Thyroid gland (tissue), 4 donors: Measurements from ENCODE around the gene KIF12. TPM values are rescaled to one million over a fixed set of nuclear protein-coding genes. Genes with fewer than 3 reads are reported as not detected.

ENCODE experiments used
- DNase-seq, 2 donors: peaks; one replicate each; pipeline ENCODE4 v3.0.0-alpha.2; 2019
- H3K27ac ChIP-seq, 3 donors: fragments of 200-600 bp; sonication (generic); 1 replicate in 2 of 3; 2 replicates in 1 of 3; pipeline ENCODE4 v1.5.1; 2016 to 2019; ENCODE audit warnings: mild to moderate bottlenecking in 1 of 3, moderate library complexity in 1 of 3
- H3K27me3 ChIP-seq: fragments of 200-600 bp; sonication (generic); one replicate; pipeline ENCODE4 v1.5.1; 2019
- H3K36me3 ChIP-seq, 2 donors: fragments of 200-600 bp; sonication (generic); one replicate each; pipeline ENCODE4 v1.5.1; 2016 to 2019
- H3K4me1 ChIP-seq, 2 donors: fragments of 200-600 bp; sonication (generic); one replicate each; pipeline ENCODE4 v1.5.1; 2017 to 2019
- H3K4me3 ChIP-seq, 3 donors: fragments of 200-600 bp; sonication (generic); replicated peaks in 1 of 3; 1 replicate in 2 of 3; 2 replicates in 1 of 3; pipeline ENCODE4 v1.5.1; 2016; ENCODE audit warnings: mild to moderate bottlenecking in 1 of 3
- H3K9me3 ChIP-seq: fragments of 200-600 bp; sonication (generic); one replicate; pipeline ENCODE4 v1.5.1; 2017
- POLR2A ChIP-seq, 2 donors: fragments of 450-650 bp; IDR thresholded peaks; one replicate each; pipeline ENCODE4 v1.6.1; 2017; ENCODE audit warnings: antibody characterized with exemption in 2 of 2, mild to moderate bottlenecking in 2 of 2, moderate library complexity in 1 of 2
- WGBS, 2 donors: methylation state at CpG; one replicate each; pipeline ENCODE4 v1.1.5; 2017; 5-methylcytosine and 5-hydroxymethylcytosine counted together
- intact Hi-C: fragments of 100-400 bp; cut with DNase I; formaldehyde crosslinking; loops from one replicate; pipeline ENCODE4 v1.15.1; 2023
- total RNA-seq, 4 donors: library from RNA; depleted of rRNA; stranded (reverse); fragments of >200 nt; gene quantifications; one replicate each; pipeline ENCODE4 v1.2.3, GENCODE V29; 2016
- TF ChIP-seq, protein P1 (sequence below), 6 experiments: fragments of 200-600 bp in 3 of 6; fragments of 450-650 bp in 3 of 6; sonication (generic) in 3 of 6; IDR thresholded peaks; one replicate each; pipeline ENCODE4 v1.5.1; 2016 to 2019; ENCODE audit warnings: antibody characterized with exemption in 6 of 6, mild to moderate bottlenecking in 2 of 6, inconsistent platforms in 1 of 6, moderate library complexity in 1 of 6

KIF12 gene
- total RNA-seq, 4 donors from 2014 or later, result 13.4 to 56.0 (median 31.7) TPM

DNA sequence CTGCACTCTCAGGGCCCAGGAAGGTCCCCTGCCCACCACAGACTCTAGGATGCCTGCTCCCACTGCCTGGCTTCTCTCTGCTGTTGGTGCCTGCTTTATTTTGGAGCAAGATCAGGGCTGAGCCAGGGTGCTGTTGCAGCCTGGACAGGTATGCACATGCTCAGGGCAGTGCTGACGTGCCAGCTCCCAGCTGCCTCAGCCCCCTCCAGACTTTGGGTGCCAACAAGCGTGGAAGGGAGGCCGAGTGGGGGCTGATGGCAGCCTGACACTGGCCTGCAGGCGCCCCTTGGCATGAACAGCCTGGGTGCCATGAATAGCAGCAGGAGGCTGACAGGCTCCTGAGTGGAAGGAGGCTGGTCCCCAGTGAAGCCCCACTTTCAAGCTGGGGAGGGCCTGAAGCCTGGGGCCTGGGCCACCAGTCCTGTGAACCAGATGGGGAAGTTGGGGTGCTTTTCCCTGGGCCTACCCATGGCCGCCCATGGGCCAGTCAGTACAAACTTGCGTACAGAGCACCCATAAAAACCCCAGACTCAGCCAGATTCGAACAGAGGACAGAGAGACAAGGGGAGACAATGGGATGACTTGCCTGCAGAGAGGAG is 27.8 kb downstream of the KIF12 start:
- intact Hi-C loops, result no loop called here
- TF ChIP-seq, protein P1, sequence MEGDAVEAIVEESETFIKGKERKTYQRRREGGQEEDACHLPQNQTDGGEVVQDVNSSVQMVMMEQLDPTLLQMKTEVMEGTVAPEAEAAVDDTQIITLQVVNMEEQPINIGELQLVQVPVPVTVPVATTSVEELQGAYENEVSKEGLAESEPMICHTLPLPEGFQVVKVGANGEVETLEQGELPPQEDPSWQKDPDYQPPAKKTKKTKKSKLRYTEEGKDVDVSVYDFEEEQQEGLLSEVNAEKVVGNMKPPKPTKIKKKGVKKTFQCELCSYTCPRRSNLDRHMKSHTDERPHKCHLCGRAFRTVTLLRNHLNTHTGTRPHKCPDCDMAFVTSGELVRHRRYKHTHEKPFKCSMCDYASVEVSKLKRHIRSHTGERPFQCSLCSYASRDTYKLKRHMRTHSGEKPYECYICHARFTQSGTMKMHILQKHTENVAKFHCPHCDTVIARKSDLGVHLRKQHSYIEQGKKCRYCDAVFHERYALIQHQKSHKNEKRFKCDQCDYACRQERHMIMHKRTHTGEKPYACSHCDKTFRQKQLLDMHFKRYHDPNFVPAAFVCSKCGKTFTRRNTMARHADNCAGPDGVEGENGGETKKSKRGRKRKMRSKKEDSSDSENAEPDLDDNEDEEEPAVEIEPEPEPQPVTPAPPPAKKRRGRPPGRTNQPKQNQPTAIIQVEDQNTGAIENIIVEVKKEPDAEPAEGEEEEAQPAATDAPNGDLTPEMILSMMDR (IDR thresholded peaks at IDR 0.05), result no peak
- TF ChIP-seq POLR2A (IDR thresholded peaks at IDR 0.05), result no peak
- Histone ChIP-seq H3K4me1 (peaks cover 10 to 13% of the 10 kb centered on the region in 2 donors), H3K27ac (no peak overlapping the region), H3K4me3 (no peak overlapping the region), H3K36me3 (no peaks in the 10 kb centered on the region), H3K9me3 (no peaks in the 10 kb centered on the region), H3K27me3 (no peaks in the 10 kb centered on the region)
- 80% methylated on average over 1 of the region's 7 CpGs; no CpG with 5 or more reads in 1 of the 2 donors for WGBS, 2 donors
- DNase-seq, result no peak

DNA sequence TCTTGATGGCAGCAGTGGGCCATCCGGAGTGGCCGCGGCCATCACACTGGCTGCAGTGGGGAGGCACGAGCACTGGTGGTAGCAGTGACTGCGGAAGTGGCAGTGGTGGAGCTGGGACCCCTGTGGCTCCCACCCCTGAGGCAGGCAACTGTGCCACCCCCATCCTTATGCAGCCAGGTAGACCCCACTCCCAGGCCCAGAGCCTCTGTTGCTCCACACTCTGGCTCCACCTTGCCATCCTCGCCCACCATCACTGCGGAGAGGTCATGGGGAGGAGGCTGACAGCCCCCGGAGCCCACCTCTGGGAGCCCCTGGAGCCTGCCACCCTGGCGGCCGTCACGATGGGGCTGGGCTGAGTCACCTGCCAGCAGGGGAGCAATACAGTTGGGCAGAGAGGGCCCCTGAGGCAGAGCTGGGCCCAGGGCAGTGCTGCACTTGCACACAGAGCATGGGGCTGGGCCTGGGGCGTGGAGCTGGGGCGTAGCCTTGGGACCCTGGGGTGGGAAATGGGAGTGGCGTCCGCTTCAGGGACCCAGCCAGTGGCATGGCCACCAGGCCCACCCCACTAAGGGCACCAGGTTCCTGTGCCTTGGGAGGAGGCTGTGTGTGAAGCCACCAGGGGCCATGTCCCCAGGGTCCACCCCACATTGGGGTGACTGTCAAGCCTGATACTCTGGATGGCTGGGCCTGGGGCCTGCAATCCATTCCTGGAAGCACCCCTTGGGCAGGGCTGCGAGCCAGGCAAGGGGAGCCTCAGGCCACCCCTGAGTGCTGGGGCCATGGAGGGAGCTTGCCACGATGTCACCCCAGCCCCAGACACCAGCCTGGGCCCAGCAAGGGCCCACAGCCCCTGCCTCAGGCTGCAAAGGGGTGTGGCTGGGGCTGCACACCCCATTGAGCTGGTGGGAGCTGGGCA is 28.6 kb downstream of the KIF12 start:
- intact Hi-C loops, result no loop called here
- H3K36me3 ChIP-seq, result no peaks in the 10 kb centered on the region
- no peak overlapping the region for H3K27ac ChIP-seq
- no peaks in the 10 kb centered on the region for H3K9me3 ChIP-seq
- no peaks in the 10 kb centered on the region for H3K27me3 ChIP-seq
- DNase-seq, result no peak
- H3K4me1 ChIP-seq, result peaks cover 10 to 13% of the 10 kb centered on the region in 2 donors
- 94 to 97% methylated on average over 11 to 12 of the region's 17 CpGs for WGBS, 2 donors
- TF ChIP-seq POLR2A (IDR thresholded peaks at IDR 0.05), result no peak
- TF ChIP-seq, protein P1 (IDR thresholded peaks at IDR 0.05), result no peak
- H3K4me3 ChIP-seq, result no peak overlapping the region

DNA sequence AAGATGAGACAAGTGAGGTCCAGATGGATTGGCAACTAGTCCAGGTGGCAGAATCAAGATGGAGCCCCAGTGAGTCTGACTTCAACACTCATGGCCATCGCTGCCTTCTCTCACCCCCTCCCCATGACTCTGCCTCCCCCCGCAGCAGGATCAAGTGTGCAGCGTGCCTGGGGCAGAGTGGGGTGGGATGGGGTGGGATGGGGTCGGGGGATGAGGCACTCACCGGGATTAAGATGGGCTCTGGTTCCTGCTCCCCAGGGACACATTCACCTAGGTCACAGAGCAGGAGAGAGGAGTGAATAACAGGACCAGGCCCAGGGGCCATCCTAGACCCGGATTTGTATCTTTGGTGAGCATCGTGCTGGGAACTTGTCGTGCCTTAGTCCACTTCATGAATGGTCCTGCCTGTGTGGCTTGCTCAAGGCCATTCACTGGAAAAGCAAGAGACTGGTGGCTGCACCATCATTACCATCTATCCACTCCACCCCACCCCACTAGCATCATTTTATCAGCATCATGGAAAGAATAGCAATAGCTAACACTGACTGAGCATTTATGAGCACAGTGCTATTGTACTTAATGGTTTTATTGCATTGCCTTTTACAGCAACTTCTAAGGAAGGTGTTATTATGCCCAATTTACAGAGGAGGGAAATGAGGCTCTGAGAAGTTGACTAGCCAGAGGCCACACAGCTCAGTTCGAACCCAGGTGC is 29.5 kb downstream of the KIF12 start:
- intact Hi-C loops, result no loop called here

DNA sequence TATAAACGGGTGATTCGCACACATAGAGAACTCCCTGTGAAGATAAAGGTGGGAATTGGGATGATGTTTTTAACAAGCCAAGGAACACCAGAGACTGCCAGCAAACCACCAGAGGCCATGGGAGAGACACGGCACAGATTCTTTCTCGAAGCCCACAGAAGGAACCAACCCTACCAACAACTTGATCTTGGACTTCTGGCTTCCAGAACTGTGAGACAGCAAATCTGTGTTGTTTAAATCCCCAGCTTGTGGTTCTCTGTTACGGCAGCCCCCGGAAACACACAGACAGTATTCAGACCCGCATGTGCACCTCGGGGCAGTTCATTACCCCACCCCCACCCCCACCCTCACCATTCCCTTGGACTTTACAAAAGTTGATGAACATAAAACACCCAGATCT is 33.8 kb downstream of the KIF12 start:
- no peak overlapping the region for H3K27ac ChIP-seq
- WGBS, 2 donors, result 86 to 91% methylated on average over 8 of the region's 8 CpGs
- TF ChIP-seq POLR2A (IDR thresholded peaks at IDR 0.05), result no peak
- TF ChIP-seq, protein P1 (IDR thresholded peaks at IDR 0.05), result no peak
- no peaks in the 10 kb centered on the region for H3K9me3 ChIP-seq
- no peak overlapping the region for H3K4me3 ChIP-seq
- intact Hi-C loops, result no loop called here
- no peaks in the 10 kb centered on the region for H3K27me3 ChIP-seq
- DNase-seq, result no peak
- H3K36me3 ChIP-seq, result no peaks in the 10 kb centered on the region
- no peaks in the 10 kb centered on the region for H3K4me1 ChIP-seq

More for the DNA sequence above, 29.5 kb downstream of the KIF12 start:
- 91 to 93% methylated on average over 8 to 9 of the region's 9 CpGs for WGBS, 2 donors
- peaks cover 10 to 13% of the 10 kb centered on the region in 2 donors for H3K4me1 ChIP-seq
- H3K27ac ChIP-seq, result no peak overlapping the region
- no peak overlapping the region for H3K4me3 ChIP-seq
- DNase-seq, result no peak
- H3K27me3 ChIP-seq, result no peaks in the 10 kb centered on the region
- H3K36me3 ChIP-seq, result no peaks in the 10 kb centered on the region
- TF ChIP-seq, protein P1 (IDR thresholded peaks at IDR 0.05), result no peak
- no peak for TF ChIP-seq POLR2A (IDR thresholded peaks at IDR 0.05)
- H3K9me3 ChIP-seq, result no peaks in the 10 kb centered on the region
